ENCODE results near the gene TMEM131.
A peak's percentile ranks its signal among the peaks of the same experiment; 100 is the strongest.
"Not testable (repeated sequence)": the region's sequence is repeated elsewhere in the genome, so short reads cannot be mapped to it uniquely, and the experiment has no call there.

The TMEM131 gene

DNA sequence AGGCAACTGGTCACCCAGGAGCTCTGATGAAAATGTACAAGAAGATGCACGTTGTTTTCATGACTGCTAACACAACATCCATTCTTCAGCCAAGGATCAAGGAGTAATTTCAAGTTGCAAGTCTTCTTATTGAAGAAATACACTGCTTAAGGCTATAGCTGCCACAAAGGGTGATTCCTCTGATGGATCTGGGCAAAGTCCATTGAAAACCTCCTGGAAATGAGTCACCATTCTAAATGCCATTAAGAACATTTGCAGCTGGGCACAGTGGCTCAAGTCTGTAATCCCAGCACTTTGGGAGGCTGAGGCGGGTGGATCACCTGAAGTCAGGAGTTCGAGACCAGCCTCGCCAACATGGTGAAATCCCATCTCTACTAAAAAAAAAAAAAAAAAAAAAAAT, 142.7 kb downstream of the TMEM131 start:
- not testable (repeated sequence) for DNase-seq

DNA sequence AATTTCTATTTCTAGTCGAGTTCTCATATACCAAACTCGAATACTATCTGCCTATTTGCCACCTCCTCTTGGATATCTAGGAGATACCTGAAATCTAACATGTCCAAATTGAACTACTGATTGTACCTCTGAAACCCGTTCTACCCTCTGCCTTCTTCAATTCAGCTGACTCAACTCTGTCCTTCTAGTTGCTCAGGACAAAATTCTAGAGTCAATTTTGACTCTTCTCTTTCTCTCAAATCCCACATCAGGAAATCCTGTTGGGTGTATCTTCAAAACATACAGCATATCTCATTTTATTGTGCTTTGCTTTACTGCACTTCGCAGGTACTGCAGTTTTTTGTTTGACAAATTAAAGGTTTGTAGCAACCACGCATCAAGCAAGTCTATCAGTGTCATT, 144.6 kb downstream of the TMEM131 start:
- DNase-seq: no peak

DNA sequence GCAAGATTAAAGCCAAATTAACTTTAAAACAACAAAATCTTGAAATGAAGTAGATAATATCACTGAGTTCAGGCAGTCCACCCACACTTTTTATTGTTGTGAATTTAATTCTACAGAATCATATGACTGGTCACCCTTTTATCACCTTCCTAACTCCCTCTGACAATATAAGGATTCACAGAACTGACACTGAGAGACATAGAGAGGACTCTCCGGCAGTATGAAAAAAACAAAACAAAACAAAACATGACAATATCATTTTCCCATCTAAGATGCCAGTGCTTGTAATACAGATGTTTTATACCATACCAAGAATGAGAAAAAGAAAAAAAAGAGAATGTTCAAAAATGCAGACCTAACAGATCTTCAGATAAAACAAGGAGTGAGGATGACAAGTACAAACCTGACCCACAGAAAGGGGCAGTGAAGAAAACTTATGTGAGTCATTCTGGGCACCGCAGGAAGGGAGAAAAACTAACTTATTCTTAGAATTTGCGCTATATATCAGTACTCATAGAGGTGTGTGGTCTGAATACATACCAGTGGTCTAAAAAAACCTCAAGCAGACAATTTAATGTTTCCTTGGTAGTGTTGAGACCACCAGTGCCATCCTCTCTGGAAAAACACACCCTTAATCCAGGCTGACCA, 145.7 kb downstream of the TMEM131 start:
- DNase-seq: no peak

DNA sequence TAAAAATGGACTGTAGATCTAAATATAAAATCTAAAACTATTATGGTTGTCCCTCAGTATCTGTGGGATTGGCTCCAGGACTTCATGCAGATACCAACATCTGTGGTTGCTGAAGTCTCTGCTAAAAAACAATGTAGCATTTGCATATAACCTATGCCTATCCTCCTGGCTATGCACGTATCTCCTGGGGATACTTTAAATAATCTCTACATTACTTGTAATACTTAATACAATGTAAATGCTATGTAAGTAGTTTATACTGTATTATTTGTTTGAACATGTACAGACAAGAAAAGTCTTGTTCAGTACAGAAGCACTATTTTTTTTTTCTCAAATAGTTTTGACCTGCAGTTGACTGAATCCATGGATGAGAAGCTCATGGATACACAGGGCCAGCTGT, 147.4 kb downstream of the TMEM131 start:
- DNase-seq: no peak

DNA sequence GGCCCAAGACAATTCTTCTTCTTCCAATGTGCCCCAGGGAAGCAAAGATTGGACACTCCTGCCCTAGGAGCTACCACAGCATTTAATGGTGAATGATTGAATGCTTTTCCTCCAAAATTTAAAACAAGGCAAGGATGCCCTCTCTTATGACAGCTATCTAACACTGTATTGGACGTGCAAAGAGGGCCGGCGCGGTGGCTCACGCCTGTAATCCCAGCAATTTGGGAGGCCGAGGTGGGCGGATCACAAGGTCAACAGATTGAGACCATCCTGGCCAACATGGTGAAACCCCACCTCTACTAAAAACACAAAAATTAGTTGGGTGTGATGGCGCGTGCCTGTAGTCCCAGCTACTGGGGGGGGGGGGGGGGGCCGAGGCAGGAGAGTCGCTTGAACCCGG, 149.0 kb downstream of the TMEM131 start:
- DNase-seq: not testable (repeated sequence)

DNA sequence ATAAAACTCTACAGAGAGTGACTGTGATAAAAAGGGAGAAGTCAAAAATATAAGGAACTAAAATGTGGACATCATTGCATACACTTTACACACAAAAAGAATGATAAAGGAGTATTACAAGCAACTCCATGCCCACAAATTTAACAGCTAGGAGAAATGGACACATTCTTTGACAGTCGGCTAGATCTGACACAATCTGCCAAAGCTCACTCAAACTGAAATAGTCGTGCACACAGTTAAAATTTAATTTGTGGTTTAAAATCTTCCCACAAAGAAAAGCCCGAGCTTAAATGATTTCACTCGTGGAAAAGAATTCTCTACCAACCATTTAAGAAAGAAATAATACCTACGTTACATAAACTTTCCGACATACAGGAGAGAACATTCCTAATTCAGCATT, 149.9 kb downstream of the TMEM131 start:
- no peak for DNase-seq

DNA sequence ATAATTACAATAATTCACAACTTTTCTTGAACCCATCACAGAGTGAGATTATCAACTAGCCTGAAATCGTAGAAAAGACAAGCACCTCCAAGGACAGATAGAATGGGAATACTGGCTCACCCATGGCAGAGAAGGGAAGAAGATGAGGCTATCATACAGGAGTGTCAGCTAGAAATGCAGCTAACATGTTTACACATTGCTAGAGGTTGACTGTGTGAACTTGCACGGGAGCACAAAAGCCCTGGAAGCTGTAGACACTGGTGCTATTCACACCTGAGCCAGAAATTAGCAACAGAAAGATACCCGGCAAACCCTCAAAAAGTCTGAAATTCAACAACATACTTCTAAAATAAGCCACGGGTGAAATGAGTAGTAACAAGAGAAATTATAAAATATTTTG, 150.6 kb downstream of the TMEM131 start:
- no peak for DNase-seq

DNA sequence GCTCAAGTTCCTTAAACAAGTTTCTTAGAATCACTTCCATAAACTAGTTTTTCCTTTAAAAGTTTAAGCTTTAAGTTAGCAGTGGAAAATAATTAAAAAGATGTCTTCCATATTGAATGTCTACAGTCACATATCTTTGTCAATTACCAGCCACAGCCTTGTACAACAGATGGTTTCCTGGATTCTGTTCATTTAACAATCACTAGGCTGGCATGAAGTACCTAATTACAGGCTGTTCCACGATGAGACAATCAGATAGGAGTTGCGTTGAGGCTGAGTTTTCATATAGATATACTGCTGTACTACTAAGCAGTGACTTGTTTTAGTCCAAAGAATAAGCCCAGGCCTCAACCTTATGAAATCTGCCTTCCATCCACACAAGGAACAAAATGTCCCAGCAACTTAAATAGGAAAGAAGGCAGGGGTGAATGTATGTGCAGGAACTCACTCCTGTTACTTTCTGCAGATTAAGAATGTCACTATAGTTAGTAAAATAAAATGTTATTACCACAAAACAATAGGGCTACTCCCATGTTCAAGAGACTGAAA, 151.4 kb downstream of the TMEM131 start:
- DNase-seq: no peak

DNA sequence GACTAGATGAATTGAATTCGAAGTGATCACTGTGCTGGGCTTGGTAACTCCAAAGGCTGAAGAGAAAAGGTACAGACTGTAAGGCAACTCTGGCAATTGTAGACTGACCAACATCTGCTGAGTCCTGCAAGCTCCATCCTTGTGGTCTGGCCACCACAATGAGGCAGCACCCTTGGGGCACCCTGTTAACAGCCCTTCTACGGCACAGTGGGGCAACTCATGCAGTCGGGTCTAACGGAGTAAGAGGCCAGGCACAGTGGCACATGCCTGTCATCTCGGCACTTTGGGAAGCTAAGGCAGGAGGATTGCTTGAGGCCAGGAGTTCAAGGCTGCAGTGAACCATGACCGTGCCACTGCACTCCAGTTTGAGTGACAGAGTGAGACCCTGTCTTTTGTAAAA, 155.6 kb downstream of the TMEM131 start:
- no peak for DNase-seq

DNA sequence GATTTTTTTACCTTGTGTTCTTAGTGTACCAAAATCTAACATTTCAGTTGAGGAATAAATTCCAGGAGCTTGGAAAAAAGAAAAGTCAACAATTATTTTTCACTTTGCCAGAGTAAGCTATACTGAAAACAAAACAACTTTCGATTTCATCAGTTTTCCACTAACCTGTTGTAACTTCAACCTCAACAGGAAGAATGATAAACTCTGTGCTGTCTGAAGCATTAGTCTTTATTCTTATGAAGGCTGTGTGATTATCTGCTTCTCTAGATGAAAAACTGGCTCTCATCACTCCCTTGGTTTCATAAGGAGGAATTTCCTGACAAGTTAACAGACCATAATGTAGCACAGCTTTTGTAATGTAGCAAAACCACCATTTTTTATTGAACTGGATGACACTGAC, 161.1 kb downstream of the TMEM131 start:
- DNase-seq: no peak

DNA sequence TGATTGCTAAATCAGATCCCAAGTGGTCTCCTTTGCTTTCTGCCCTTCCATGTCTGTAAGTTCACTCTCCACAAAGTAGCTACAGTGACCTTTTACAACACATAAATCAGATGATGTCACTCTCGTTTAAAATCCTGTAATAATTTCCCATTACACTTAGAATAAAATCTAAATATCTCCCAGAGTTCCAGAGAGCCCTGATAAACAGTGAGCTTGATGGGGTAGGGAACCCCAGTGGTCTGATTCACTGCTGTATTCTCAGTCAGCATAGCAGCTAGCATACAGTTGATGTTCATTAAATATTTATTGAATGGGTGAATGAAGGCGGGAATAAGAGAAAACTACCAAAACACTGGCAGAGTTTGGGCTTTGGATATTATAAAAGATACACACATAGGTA, 164.6 kb downstream of the TMEM131 start:
- DNase-seq: no peak

DNA sequence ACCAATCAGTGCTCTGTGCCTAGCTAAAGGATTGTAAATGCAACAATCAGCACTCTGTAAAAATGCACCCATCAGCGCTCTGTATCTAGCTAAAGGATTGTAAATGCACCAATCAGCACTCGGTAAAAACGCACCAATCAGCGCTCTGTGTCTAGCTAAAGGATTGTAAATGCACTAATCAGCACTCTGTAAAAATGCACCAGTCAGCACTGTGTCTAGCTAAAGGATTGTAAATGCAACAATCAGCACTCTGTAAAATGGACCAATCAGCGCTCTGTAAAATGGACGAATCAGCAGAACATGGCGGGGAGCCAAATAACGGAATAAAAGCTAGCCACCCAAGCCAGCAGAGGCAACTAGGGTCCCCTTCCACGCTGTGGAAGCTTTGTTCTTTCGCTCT, 166.5 kb downstream of the TMEM131 start:
- DNase-seq: not testable (repeated sequence)

DNA sequence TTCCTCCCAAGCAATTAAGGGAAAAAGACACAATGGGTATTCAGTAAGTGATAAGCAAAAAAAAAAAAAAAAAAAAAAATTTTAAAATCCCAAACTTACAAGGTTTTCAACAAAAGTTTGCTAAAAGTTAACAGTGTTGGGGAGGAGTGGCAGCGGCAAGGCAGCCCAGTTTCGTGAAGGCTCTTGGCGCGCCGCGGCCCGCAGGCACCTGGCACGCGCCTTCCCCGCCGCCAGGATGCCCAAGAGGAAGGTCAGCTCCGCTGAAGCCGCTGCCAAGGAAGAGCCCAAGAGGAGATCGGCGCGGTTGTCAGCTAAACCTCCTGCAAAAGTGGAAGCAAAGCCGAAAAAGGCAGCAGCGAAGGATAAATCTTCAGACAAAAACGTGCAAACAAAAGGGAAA, 168.7 kb downstream of the TMEM131 start:
- not testable (repeated sequence) for DNase-seq

DNA sequence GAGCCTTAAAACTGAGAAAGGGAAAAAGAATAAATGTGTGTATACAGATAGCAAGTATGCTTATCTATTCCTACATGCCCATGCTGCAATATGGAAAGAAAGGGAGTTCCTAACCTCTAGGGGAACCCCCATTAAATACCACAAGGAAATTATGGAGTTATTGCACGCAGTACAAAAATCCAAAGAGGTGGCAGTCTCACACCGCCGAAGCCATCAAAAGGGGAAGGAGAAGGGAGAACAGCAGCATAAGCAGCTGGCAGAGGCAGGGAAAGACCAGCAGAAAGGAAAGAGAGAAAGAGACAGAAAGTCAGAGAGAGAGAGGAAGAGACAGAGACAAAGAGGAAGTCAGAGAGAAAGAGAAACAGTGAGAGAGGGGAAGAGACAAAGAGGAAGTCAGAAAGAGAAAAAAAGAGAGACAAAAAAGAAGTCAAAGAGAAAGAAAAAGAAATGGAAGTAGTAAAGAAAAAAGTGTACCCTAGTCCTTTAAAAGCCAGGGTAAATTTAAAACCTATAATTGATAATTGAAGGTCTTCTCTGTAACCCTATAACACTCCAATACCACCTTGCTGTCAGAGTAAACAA, 169.4 kb downstream of the TMEM131 start:
- not testable (repeated sequence) for DNase-seq

DNA sequence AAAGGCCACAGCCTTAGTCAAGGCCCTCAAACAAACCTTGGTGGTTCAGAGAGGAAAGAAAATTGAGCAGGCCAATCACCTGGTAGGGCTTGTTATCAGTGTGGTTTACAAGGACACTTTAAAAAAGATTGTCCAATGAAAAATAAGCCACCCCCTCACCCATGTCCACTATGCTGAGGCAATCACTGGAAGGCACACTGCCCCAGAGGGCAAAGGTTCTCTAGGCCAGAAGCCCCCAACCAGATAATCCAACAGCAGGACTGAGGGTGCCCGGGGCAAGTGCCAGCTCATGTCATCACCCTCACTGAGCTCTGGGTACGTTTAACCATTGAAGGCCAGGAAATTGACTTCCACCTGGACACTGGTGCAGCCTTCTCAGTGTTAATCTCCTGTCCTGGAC, 171.7 kb downstream of the TMEM131 start:
- not testable (repeated sequence) for DNase-seq

DNA sequence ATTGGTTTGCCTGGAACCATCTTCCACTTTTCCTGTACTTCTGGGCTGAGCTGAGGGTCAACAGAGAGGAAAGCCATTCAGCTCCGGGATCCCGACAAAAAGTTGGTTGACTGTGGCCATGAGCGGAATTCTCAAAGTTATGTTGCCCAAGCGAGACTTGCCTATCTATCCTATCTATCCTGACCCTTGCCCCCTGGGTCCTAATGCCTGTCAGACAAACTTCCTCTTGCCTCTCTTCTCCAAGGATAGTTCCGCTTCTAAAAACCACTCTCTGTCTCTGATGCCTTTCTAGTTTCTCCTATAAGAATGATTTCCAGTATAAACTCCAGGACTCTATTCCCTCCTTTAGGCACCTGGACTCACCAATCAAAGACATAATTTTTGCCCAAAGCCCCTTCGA, 173.9 kb downstream of the TMEM131 start:
- not testable (repeated sequence) for DNase-seq

DNA sequence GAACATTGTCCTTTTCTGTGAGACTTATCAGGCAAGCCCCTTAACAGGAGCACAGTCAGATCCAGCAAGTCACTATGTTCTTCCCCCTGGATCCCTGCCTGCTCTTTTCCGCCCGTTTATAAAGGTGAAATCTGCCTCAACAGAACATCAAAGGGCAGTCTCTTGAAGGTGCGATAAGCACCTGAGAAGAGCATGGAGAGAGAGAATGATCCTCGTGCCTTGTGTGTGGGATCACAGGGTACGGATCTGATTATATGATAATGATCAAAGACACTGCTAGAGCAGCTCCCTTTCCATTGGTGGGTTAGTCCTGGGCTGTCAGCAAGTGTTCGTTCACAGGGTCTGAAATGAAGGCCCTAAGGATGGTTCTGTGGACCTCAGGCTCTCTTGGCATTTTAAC, 176.0 kb downstream of the TMEM131 start:
- DNase-seq: no peak

DNA sequence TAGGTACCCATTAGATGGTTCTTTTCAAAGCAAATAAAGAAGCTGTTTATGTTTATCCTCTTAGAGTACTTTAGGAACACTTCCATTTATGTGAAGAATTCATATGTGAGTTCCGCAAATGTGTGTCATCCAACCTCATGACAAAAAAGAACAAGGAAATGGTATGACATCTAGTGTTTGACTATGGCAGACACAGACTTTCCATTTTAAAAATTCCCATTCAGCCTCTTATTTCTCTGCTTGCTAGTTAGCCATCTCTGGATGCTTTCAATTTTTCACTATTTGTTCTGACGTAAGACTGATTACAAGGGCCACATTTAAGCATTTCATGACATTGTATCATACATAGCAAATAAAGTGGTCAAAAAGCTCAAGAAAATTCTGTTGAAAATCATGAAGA, 179.3 kb downstream of the TMEM131 start:
- no peak for DNase-seq

DNA sequence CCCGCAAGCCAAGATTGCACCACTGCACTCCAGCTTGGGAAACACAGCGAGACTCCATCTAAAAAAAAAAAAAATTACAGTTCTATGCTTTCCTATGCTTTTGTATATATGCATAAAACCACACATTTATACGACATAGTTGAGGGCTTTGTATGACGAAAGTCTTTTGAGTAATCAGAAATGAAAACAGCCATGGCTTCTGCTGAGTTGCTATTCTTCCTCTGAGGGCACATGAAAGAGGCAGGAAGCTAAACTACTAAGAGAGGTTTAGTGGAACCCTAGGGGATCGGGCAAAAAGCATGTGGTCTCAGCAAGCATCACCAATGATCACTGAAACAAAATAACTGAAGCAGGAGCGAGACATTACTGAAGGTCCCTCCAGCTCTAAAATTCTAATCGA, 182.8 kb downstream of the TMEM131 start:
- no peak for DNase-seq

DNA sequence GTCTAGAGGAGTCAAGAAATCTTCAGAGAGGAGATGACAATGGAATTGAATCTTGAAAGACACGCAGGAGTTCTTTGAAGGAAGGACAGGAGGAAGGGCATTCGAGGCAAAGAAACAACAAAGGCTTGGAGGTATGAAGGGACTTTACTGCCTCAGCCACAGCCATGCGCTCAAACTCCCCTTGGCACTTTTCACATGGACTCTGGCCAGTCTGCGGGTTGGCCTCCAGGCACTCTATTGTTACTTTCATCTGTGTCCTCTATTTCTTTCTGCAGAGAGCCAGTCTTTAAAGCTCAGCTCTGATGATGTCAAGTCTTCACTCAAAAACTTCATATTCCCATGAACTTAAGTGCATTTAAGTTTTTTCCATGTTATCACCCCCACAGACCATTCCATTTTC, 186.9 kb downstream of the TMEM131 start:
- DNase-seq: no peak

DNA sequence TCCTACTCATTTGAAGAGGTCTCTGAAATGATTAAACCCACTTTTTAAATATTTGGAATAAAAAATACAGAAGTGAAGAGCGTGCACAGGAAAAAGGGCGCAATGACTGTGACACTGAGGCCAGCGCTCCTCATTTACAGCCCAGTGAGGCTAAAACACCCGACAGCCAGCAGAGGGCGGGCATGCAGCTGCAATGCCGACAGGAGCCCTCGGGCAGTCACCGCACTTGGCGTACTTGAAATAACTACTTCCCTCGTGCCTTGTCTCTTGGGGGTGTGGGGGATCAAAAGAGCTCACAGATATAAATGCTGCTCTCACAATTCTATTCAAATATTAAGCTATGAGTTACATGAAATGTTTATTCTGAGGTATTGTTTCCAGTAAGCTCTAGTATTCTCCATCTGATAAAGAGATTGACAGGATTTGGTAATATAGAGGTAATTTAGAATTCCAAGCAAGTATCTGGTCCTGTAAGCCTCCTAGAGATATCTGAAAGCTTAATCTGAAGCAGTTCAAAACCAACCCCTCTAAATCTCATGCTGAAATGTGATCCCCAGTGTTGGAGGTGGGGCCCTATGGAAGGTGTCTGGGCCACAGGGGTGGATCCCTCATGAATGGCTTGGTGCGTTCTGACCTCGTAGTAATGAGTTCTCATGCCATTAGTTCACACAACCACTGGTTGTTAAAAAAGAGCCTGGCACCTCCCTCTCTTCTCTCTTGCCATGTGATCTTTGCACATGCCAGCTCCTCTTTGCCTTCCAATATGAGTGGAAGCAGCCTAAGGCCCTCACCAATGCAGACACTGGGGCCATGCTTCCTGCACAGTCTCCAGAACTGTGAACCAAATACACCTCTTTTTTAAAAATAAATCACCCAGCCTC, 188.8 kb downstream of the TMEM131 start:
- peak; percentile 26 for DNase-seq

DNA sequence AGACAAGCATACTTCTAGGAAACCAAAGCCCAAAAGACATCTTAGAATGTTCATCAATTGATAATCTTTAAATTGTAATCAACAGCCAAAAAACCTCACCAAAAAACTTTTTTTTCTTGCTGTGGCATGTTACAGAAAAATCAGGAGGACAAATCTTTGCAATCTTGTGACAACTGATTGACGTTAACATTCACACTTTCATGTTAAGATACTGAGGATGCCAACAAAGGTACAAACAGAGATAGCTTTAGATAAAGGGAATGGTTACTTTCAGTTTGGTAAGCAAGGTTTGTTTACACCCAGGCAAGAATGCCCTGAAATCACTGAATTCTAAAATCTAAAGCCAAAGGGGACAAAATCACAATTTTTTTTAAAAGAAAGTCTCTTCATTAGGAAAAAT, 190.0 kb downstream of the TMEM131 start:
- no peak for DNase-seq

DNA sequence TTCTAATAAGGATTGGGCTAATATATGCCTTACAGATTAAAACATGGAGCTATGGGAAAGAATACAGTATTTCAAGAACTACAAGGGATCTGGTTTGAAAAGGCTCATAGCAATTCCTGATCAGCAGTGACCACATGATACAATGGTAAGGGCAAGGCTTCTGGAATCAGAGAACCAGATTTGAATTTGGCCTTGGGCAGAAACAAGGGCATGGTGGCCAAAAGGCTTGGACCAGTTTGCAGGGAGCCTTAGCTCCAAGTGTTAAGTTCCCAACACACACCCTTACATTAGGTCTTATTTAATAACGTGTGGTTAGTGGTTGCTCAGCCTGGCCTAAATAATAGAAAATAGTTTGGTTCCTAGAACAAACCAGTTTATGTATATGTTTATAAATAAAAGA, 194.7 kb downstream of the TMEM131 start:
- no peak for DNase-seq

DNA sequence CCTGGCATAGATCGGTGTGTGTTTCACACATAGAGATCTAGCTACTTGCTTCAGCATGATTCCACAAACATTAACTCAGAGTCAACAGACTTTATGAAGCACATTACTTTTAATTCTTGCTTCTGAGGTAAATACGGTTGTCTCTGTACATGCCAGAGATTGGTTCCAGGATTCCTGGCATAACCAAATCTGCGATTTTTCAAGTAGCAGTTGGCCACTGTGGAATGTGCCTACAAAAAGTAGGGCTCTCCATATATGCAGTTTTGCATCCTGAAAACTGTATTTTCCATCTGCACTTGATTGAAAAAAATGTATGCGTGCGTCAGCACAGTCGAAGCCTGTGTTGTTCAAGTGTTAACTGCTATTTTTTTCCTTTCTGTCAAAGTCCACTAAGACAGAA, 197.3 kb downstream of the TMEM131 start:
- no peak for DNase-seq

All from KG1 (cell line).